Thyroid gland (tissue), 4 donors: ENCODE results near the gene OR5A2.

Experiments used
- POLR2A ChIP-seq, 2 donors: fragments of 450-650 bp; IDR thresholded peaks; one replicate each; pipeline ENCODE4 v1.6.1; 2017; ENCODE audit warnings: antibody characterized with exemption in 2 of 2, mild to moderate bottlenecking in 2 of 2, moderate library complexity in 1 of 2
- TF ChIP-seq, protein P1 (sequence below), 6 experiments: fragments of 200-600 bp in 3 of 6; fragments of 450-650 bp in 3 of 6; sonication (generic) in 3 of 6; IDR thresholded peaks; one replicate each; pipeline ENCODE4 v1.5.1; 2016 to 2019; ENCODE audit warnings: antibody characterized with exemption in 6 of 6, mild to moderate bottlenecking in 2 of 6, inconsistent platforms in 1 of 6, moderate library complexity in 1 of 6

- TF ChIP-seq, protein P1, sequence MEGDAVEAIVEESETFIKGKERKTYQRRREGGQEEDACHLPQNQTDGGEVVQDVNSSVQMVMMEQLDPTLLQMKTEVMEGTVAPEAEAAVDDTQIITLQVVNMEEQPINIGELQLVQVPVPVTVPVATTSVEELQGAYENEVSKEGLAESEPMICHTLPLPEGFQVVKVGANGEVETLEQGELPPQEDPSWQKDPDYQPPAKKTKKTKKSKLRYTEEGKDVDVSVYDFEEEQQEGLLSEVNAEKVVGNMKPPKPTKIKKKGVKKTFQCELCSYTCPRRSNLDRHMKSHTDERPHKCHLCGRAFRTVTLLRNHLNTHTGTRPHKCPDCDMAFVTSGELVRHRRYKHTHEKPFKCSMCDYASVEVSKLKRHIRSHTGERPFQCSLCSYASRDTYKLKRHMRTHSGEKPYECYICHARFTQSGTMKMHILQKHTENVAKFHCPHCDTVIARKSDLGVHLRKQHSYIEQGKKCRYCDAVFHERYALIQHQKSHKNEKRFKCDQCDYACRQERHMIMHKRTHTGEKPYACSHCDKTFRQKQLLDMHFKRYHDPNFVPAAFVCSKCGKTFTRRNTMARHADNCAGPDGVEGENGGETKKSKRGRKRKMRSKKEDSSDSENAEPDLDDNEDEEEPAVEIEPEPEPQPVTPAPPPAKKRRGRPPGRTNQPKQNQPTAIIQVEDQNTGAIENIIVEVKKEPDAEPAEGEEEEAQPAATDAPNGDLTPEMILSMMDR (IDR thresholded peaks at IDR 0.05): no peak
- TF ChIP-seq POLR2A (IDR thresholded peaks at IDR 0.05): peak in 1 of 2 donors; percentile 21
Measured at GRCh38 chr11:59475176-59475575, 49.0 kb upstream of the OR5A2 start.
